ENCODE data around the gene CEP295NL.

CEP295NL gene

DNA sequence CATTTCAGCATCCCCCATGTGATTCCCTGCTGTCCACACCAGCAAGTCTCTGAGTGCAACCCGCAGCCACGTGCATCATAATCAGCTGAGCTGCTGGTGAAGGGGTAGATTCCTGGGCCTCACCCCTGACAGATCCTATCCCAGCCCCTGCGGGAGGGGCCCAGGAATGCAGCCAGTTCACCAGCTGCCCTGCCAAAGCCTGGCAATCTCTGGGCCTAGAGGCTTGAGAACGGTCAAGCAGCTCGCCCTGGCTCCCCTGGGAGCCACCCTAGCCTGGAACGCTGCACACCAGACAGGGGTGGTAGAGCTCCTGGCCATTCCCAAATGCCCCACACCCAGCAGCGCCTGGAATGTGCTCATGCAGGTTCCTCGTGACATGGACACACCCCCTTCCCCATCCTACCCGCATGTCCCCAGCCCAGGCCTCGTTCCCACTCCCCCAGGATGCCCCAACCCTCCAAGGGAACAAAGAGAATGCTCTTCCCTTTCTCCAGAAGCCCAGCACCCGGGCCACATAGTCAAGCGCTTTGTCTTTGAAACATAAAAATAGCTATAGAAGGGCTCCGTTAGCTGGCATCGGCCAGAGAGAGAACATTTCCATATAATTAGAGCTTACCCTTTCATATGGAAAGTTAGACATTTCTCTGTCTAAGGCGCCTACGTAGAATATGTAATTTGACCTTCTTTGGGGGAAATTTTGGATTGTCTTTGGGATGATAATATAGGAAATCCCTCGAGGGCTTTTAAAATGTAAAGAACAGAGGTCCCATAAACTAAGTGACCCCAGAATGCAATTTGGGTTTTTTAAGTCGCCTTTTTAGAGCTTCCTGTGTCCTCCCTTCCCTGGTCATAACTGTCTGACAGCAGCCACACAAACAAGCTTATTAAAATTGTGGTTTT, 3.4 kb downstream of the CEP295NL start:
- H3K27me3 ChIP-seq (ENCODE audit: low read depth, low read length), result no peaks in the 10 kb centered on the region
- H3K4me2 ChIP-seq (ENCODE audit: low read length), result no peak overlapping the region
- no peak overlapping the region for H3K4me3 ChIP-seq (ENCODE audit: low read length)
- no peaks in the 10 kb centered on the region for H3K4me1 ChIP-seq (ENCODE audit: low read length)
- no peak for TF ChIP-seq EZH2phosphoT487 (IDR thresholded peaks at IDR 0.05; ENCODE audit: low read depth)
- TF ChIP-seq, protein P1, sequence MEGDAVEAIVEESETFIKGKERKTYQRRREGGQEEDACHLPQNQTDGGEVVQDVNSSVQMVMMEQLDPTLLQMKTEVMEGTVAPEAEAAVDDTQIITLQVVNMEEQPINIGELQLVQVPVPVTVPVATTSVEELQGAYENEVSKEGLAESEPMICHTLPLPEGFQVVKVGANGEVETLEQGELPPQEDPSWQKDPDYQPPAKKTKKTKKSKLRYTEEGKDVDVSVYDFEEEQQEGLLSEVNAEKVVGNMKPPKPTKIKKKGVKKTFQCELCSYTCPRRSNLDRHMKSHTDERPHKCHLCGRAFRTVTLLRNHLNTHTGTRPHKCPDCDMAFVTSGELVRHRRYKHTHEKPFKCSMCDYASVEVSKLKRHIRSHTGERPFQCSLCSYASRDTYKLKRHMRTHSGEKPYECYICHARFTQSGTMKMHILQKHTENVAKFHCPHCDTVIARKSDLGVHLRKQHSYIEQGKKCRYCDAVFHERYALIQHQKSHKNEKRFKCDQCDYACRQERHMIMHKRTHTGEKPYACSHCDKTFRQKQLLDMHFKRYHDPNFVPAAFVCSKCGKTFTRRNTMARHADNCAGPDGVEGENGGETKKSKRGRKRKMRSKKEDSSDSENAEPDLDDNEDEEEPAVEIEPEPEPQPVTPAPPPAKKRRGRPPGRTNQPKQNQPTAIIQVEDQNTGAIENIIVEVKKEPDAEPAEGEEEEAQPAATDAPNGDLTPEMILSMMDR (IDR thresholded peaks at IDR 0.05; ENCODE audit: low read depth, low read length), result no peak
- H3K9ac ChIP-seq (ENCODE audit: low read length), result no peak overlapping the region
- H3K36me3 ChIP-seq (replicated peaks; ENCODE audit: low read depth, low read length), result no peaks in the 10 kb centered on the region
- H2AFZ ChIP-seq (ENCODE audit: low read depth, low read length), result no peak overlapping the region
- H3K79me2 ChIP-seq (ENCODE audit: low read length), result no peaks in the 10 kb centered on the region
- no peaks in the 10 kb centered on the region for H4K20me1 ChIP-seq (ENCODE audit: insufficient read depth, low read length)
- H3K9me3 ChIP-seq (ENCODE audit: insufficient read depth, low read length), result no peaks in the 10 kb centered on the region
- H3K27ac ChIP-seq (ENCODE audit: low read length), result no peak overlapping the region

DNA sequence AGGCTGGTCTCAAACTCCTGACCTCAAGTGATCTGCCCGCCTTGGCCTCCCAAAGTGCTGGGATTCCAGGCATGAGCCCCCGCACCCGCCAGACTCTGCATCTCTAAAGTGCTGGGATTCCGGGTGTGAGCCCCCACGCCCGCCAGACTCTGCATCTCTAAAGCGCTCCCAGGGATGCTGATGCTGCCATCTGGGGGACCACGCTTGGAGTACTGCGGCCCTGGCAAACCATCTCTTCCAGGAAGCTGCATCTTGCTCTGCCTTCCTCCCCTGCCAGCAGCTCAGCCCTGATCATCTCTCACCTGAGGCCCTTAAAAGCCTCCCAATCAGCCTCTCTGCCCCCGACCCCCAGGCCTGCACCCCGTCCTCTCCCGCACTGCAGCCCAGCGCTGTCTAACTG, 4.1 kb downstream of the CEP295NL start:
- no peaks in the 10 kb centered on the region for H3K9me3 ChIP-seq (ENCODE audit: insufficient read depth, low read length)
- H3K79me2 ChIP-seq (ENCODE audit: low read length), result no peaks in the 10 kb centered on the region
- H3K4me1 ChIP-seq (ENCODE audit: low read length), result no peaks in the 10 kb centered on the region
- H3K4me3 ChIP-seq (ENCODE audit: low read length), result no peak overlapping the region
- no peak for TF ChIP-seq EZH2phosphoT487 (IDR thresholded peaks at IDR 0.05; ENCODE audit: low read depth)
- TF ChIP-seq, protein P1 (IDR thresholded peaks at IDR 0.05; ENCODE audit: low read depth, low read length), result no peak
- no peaks in the 10 kb centered on the region for H3K36me3 ChIP-seq (replicated peaks; ENCODE audit: low read depth, low read length)
- H3K4me2 ChIP-seq (ENCODE audit: low read length), result no peak overlapping the region
- H3K27ac ChIP-seq (ENCODE audit: low read length), result no peak overlapping the region
- no peak overlapping the region for H3K9ac ChIP-seq (ENCODE audit: low read length)
- H4K20me1 ChIP-seq (ENCODE audit: insufficient read depth, low read length), result no peaks in the 10 kb centered on the region
- H3K27me3 ChIP-seq (ENCODE audit: low read depth, low read length), result no peaks in the 10 kb centered on the region
- no peak overlapping the region for H2AFZ ChIP-seq (ENCODE audit: low read depth, low read length)

DNA sequence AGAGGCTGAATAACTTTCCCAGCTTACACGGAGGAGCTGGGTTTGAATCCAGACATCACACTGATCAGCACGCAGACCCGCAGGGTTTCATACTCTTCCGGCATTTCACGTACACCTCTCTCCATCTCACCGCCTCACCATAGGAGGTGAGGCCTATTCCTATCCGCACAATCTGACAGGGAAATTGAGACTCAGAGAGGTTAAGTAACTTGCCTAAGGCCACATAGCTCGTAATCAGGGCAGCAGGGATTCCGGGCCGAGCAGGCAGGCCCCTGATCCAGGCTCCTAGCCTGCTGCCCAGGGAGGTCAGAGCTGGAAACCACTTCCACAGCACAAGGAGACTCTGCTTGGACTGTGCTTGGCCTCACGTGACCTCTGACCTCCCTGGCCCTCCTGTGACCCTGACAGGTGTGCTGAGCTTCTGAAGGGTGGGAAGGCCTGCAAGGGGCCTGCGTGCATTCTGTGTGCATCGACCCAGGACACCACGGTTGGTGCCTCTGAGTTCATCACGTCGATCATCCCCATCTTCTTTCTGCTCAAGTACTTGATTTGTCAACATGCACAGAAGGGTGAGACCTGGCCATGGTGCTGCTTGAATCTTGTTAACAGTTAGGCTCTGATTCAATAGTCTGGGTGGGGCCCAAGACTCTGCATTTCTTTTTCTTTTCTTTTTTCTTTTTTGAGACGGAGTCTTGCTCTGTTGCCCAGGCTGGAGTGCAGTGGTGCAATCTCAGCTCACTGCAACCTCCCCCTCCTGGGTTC, 4.7 kb downstream of the CEP295NL start:
- H3K27me3 ChIP-seq (ENCODE audit: low read depth, low read length), result no peaks in the 10 kb centered on the region
- no peaks in the 10 kb centered on the region for H3K79me2 ChIP-seq (ENCODE audit: low read length)
- no peaks in the 10 kb centered on the region for H4K20me1 ChIP-seq (ENCODE audit: insufficient read depth, low read length)
- no peaks in the 10 kb centered on the region for H3K36me3 ChIP-seq (replicated peaks; ENCODE audit: low read depth, low read length)
- TF ChIP-seq EZH2phosphoT487 (IDR thresholded peaks at IDR 0.05; ENCODE audit: low read depth), result no peak
- TF ChIP-seq, protein P1 (IDR thresholded peaks at IDR 0.05; ENCODE audit: low read depth, low read length), result no peak
- H3K9me3 ChIP-seq (ENCODE audit: insufficient read depth, low read length), result no peaks in the 10 kb centered on the region
- no peak overlapping the region for H2AFZ ChIP-seq (ENCODE audit: low read depth, low read length)
- H3K4me3 ChIP-seq (ENCODE audit: low read length), result no peak overlapping the region
- no peak overlapping the region for H3K4me2 ChIP-seq (ENCODE audit: low read length)
- H3K4me1 ChIP-seq (ENCODE audit: low read length), result peaks cover under 1% of the 10 kb centered on the region; the same call in 1 of the 2 replicates
- H3K27ac ChIP-seq (ENCODE audit: low read length), result no peak overlapping the region
- no peak overlapping the region for H3K9ac ChIP-seq (ENCODE audit: low read length)

DNA sequence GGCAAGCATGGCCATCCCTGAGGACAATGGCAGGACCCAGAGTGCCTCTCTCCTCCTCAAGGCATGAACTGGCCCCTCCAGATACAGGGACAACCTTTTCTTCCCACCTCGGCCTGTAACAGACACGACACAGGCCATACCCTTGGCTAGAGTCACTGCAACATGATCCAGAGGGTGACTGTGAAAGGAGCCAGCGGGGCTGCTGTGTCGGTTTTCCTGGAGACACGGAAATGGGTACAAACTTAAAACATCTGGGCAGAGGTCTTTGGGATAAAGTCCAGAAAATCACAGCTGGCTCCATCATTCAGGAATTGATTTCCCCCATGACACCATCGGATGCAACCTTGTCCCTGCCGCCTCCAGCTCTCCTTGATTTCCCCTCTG, 5.3 kb downstream of the CEP295NL start:
- Histone ChIP-seq H3K9ac (ENCODE audit: low read length) (no peak overlapping the region), H4K20me1 (ENCODE audit: insufficient read depth, low read length) (no peaks in the 10 kb centered on the region), H2AFZ (ENCODE audit: low read depth, low read length) (no peak overlapping the region), H3K4me1 (ENCODE audit: low read length) (peaks cover 6% of the 10 kb centered on the region), H3K79me2 (ENCODE audit: low read length) (no peaks in the 10 kb centered on the region), H3K4me2 (ENCODE audit: low read length) (no peak overlapping the region), H3K36me3 (replicated peaks; ENCODE audit: low read depth, low read length) (no peaks in the 10 kb centered on the region), H3K9me3 (ENCODE audit: insufficient read depth, low read length) (no peaks in the 10 kb centered on the region), H3K27ac (ENCODE audit: low read length) (no peak overlapping the region), H3K4me3 (ENCODE audit: low read length) (no peak overlapping the region), H3K27me3 (ENCODE audit: low read depth, low read length) (no peaks in the 10 kb centered on the region)
- TF ChIP-seq, protein P1 (IDR thresholded peaks at IDR 0.05; ENCODE audit: low read depth, low read length), result no peak
- no peak for TF ChIP-seq EZH2phosphoT487 (IDR thresholded peaks at IDR 0.05; ENCODE audit: low read depth)
